CD4-positive, alpha-beta T cell treated with Interleukin-17A for 1 hour (primary cell): ENCODE data around the gene SUPT4H1.
"Not testable (repeated sequence)": the region's sequence is repeated elsewhere in the genome, so short reads cannot be mapped to it uniquely, and the experiment has no call there.

Experiments
- DNase-seq: peaks from one replicate; pipeline ENCODE4 v3.0.0-alpha.2; 2020

The SUPT4H1 gene

GRCh38 chr17:58351831-58352595 lies at the start of gene SUPT4H1:
SUPT4H1 (minus strand) TSS chr17:58352201; CDS start chr17:58352135, 66 bp downstream.
- DNase-seq: peak; percentile 95

GRCh38 chr17:58401287-58401686 lies 49.3 kb upstream of the SUPT4H1 start:
- DNase-seq: no peak

- no peak for DNase-seq
These were observed 48.8 kb upstream of the SUPT4H1 start for GRCh38 chr17:58400826-58401225.

- no peak for DNase-seq
These were observed 48.0 kb upstream of the SUPT4H1 start for GRCh38 chr17:58399974-58400373.

- no peak for DNase-seq
These were observed 46.7 kb upstream of the SUPT4H1 start for GRCh38 chr17:58398574-58399266.

GRCh38 chr17:58397421-58397820 lies 45.4 kb upstream of the SUPT4H1 start:
- not testable (repeated sequence) for DNase-seq

- no peak for DNase-seq
These were observed 44.2 kb upstream of the SUPT4H1 start for GRCh38 chr17:58396173-58396572.

GRCh38 chr17:58394534-58395223 lies 42.7 kb upstream of the SUPT4H1 start:
- no peak for DNase-seq

- DNase-seq: no peak
These were observed 39.4 kb upstream of the SUPT4H1 start for GRCh38 chr17:58391302-58391984.

GRCh38 chr17:58390884-58391283 lies 38.9 kb upstream of the SUPT4H1 start:
- no peak for DNase-seq

- no peak for DNase-seq
These were observed 36.5 kb upstream of the SUPT4H1 start for GRCh38 chr17:58388302-58389190.

- DNase-seq: peak; percentile 9
These were observed 35.8 kb upstream of the SUPT4H1 start for GRCh38 chr17:58387834-58388233.

GRCh38 chr17:58386708-58387107 lies 34.7 kb upstream of the SUPT4H1 start:
- no peak for DNase-seq

- DNase-seq: no peak
These were observed 33.4 kb upstream of the SUPT4H1 start for GRCh38 chr17:58385359-58385899.

- DNase-seq: no peak
These were observed 32.9 kb upstream of the SUPT4H1 start for GRCh38 chr17:58384897-58385296.

- no peak for DNase-seq
These were observed 32.0 kb upstream of the SUPT4H1 start for GRCh38 chr17:58383892-58384462.

GRCh38 chr17:58382872-58383242 lies 30.9 kb upstream of the SUPT4H1 start:
- no peak for DNase-seq

- peak; percentile 9 for DNase-seq
These were observed 30.3 kb upstream of the SUPT4H1 start for GRCh38 chr17:58382108-58382871.

GRCh38 chr17:58381124-58382035 lies 29.4 kb upstream of the SUPT4H1 start:
- DNase-seq: no peak
